ENCODE results near the gene LRMDA.

LRMDA gene

GRCh38 chr10:75651417-75651816 lies 220.0 kb downstream of the LRMDA start:
- Mint-ChIP-seq H3K9me3 (peaks cover 4 to 6% of the 10 kb centered on the region in 2 donors), H3K27me3 (no peaks in the 10 kb centered on the region), H3K36me3 (ENCODE audit: insufficient read depth) (no peaks in the 10 kb centered on the region), H3K4me3 (no peak overlapping the region), H3K4me1 (ENCODE audit: low read depth in 2 of 2) (no peaks in the 10 kb centered on the region), H3K27ac (no peak overlapping the region)
- DNase-seq (no peak), ATAC-seq (replicated peaks) (no peak)

- peaks cover 0 to 6% of the 10 kb centered on the region in 2 donors for H3K27me3 Mint-ChIP-seq
- DNase-seq: no peak
- H3K4me1 Mint-ChIP-seq (ENCODE audit: low read depth in 2 of 2): no peaks in the 10 kb centered on the region
- no peak overlapping the region for H3K4me3 Mint-ChIP-seq
- no peaks in the 10 kb centered on the region for H3K36me3 Mint-ChIP-seq (ENCODE audit: insufficient read depth)
- H3K27ac Mint-ChIP-seq: no peak overlapping the region
- no peak for ATAC-seq (replicated peaks)
- H3K9me3 Mint-ChIP-seq: peaks cover 1 to 6% of the 10 kb centered on the region in 2 donors
Observed at GRCh38 chr10:75652146-75652740, 220.8 kb downstream of the LRMDA start.

- H3K9me3 Mint-ChIP-seq: peaks cover 0 to 6% of the 10 kb centered on the region in 2 donors
- DNase-seq: no peak
- no peaks in the 10 kb centered on the region for H3K4me1 Mint-ChIP-seq (ENCODE audit: low read depth in 2 of 2)
- ATAC-seq (replicated peaks): no peak
- no peak overlapping the region for H3K27ac Mint-ChIP-seq
- H3K4me3 Mint-ChIP-seq: no peak overlapping the region
- H3K36me3 Mint-ChIP-seq (ENCODE audit: insufficient read depth): no peaks in the 10 kb centered on the region
- H3K27me3 Mint-ChIP-seq: peaks cover 0 to 14% of the 10 kb centered on the region in 2 donors
Observed at GRCh38 chr10:75653761-75654160, 222.3 kb downstream of the LRMDA start.

- DNase-seq (no peak), ATAC-seq (replicated peaks) (no peak)
- no peaks in the 10 kb centered on the region for H3K4me1 Mint-ChIP-seq (ENCODE audit: low read depth in 2 of 2)
- H3K9me3 Mint-ChIP-seq: peaks cover 0 to 5% of the 10 kb centered on the region in 2 donors
- H3K27me3 Mint-ChIP-seq: peaks cover 0 to 19% of the 10 kb centered on the region in 2 donors
- H3K36me3 Mint-ChIP-seq (ENCODE audit: insufficient read depth): no peaks in the 10 kb centered on the region
- no peak overlapping the region for H3K27ac Mint-ChIP-seq
- H3K4me3 Mint-ChIP-seq: no peak overlapping the region
Observed at GRCh38 chr10:75654171-75654771, 222.8 kb downstream of the LRMDA start.

- ATAC-seq (replicated peaks) (no peak), DNase-seq (no peak)
- peaks cover 0 to under 1% of the 10 kb centered on the region in 2 donors for H3K9me3 Mint-ChIP-seq
- H3K4me3 Mint-ChIP-seq: no peak overlapping the region
- peaks cover 0 to 19% of the 10 kb centered on the region in 2 donors for H3K27me3 Mint-ChIP-seq
- no peak overlapping the region for H3K27ac Mint-ChIP-seq
- no peaks in the 10 kb centered on the region for H3K36me3 Mint-ChIP-seq (ENCODE audit: insufficient read depth)
- H3K4me1 Mint-ChIP-seq (ENCODE audit: low read depth in 2 of 2): no peaks in the 10 kb centered on the region
Observed at GRCh38 chr10:75654772-75655171, 223.3 kb downstream of the LRMDA start.

GRCh38 chr10:75655791-75656451 lies 224.5 kb downstream of the LRMDA start:
- no peak overlapping the region for H3K27ac Mint-ChIP-seq
- no peak for ATAC-seq (replicated peaks)
- H3K27me3 Mint-ChIP-seq: peaks cover 0 to 19% of the 10 kb centered on the region in 2 donors
- H3K36me3 Mint-ChIP-seq (ENCODE audit: insufficient read depth): no peaks in the 10 kb centered on the region
- no peaks in the 10 kb centered on the region for H3K4me1 Mint-ChIP-seq (ENCODE audit: low read depth in 2 of 2)
- DNase-seq: no peak
- H3K9me3 Mint-ChIP-seq: no peaks in the 10 kb centered on the region
- no peak overlapping the region for H3K4me3 Mint-ChIP-seq

- no peak overlapping the region for H3K27ac Mint-ChIP-seq
- peaks cover 0 to 19% of the 10 kb centered on the region in 2 donors for H3K27me3 Mint-ChIP-seq
- no peaks in the 10 kb centered on the region for H3K9me3 Mint-ChIP-seq
- DNase-seq: no peak
- H3K4me1 Mint-ChIP-seq (ENCODE audit: low read depth in 2 of 2): no peaks in the 10 kb centered on the region
- H3K36me3 Mint-ChIP-seq (ENCODE audit: insufficient read depth): no peaks in the 10 kb centered on the region
- no peak overlapping the region for H3K4me3 Mint-ChIP-seq
- ATAC-seq (replicated peaks): no peak
Observed at GRCh38 chr10:75657351-75657750, 225.9 kb downstream of the LRMDA start.

- Mint-ChIP-seq H3K27me3 (peaks cover 0 to 19% of the 10 kb centered on the region in 2 donors), H3K9me3 (no peaks in the 10 kb centered on the region), H3K4me3 (no peak overlapping the region), H3K27ac (no peak overlapping the region), H3K4me1 (ENCODE audit: low read depth in 2 of 2) (no peaks in the 10 kb centered on the region), H3K36me3 (ENCODE audit: insufficient read depth) (no peaks in the 10 kb centered on the region)
- DNase-seq: no peak
- no peak for ATAC-seq (replicated peaks)
Observed at GRCh38 chr10:75658036-75658435, 226.6 kb downstream of the LRMDA start.

GRCh38 chr10:75658496-75658895 lies 227.1 kb downstream of the LRMDA start:
- H3K27me3 Mint-ChIP-seq: peaks cover 0 to 19% of the 10 kb centered on the region in 2 donors
- ATAC-seq (replicated peaks) (no peak), DNase-seq (no peak)
- H3K27ac Mint-ChIP-seq: no peak overlapping the region
- no peaks in the 10 kb centered on the region for H3K9me3 Mint-ChIP-seq
- no peaks in the 10 kb centered on the region for H3K4me1 Mint-ChIP-seq (ENCODE audit: low read depth in 2 of 2)
- no peaks in the 10 kb centered on the region for H3K36me3 Mint-ChIP-seq (ENCODE audit: insufficient read depth)
- H3K4me3 Mint-ChIP-seq: no peak overlapping the region

GRCh38 chr10:75658915-75659314 lies 227.5 kb downstream of the LRMDA start:
- Mint-ChIP-seq H3K27me3 (peaks cover 0 to 19% of the 10 kb centered on the region in 2 donors), H3K4me1 (ENCODE audit: low read depth in 2 of 2) (no peaks in the 10 kb centered on the region), H3K9me3 (no peaks in the 10 kb centered on the region), H3K4me3 (no peak overlapping the region), H3K27ac (no peak overlapping the region), H3K36me3 (ENCODE audit: insufficient read depth) (no peaks in the 10 kb centered on the region)
- DNase-seq: no peak
- no peak for ATAC-seq (replicated peaks)

- Mint-ChIP-seq H3K9me3 (no peaks in the 10 kb centered on the region), H3K4me3 (no peak overlapping the region), H3K27me3 (peaks cover 0 to 19% of the 10 kb centered on the region in 2 donors), H3K36me3 (ENCODE audit: insufficient read depth) (no peaks in the 10 kb centered on the region), H3K4me1 (ENCODE audit: low read depth in 2 of 2) (no peaks in the 10 kb centered on the region), H3K27ac (no peak overlapping the region)
- DNase-seq (no peak), ATAC-seq (replicated peaks) (no peak)
Observed at GRCh38 chr10:75660823-75661222, 229.4 kb downstream of the LRMDA start.

GRCh38 chr10:75662715-75663114 lies 231.3 kb downstream of the LRMDA start:
- ATAC-seq (replicated peaks): no peak
- no peaks in the 10 kb centered on the region for H3K4me1 Mint-ChIP-seq (ENCODE audit: low read depth in 2 of 2)
- H3K9me3 Mint-ChIP-seq: no peaks in the 10 kb centered on the region
- H3K27me3 Mint-ChIP-seq: peaks cover 0 to 9% of the 10 kb centered on the region in 2 donors
- H3K4me3 Mint-ChIP-seq: no peak overlapping the region
- no peak overlapping the region for H3K27ac Mint-ChIP-seq
- no peaks in the 10 kb centered on the region for H3K36me3 Mint-ChIP-seq (ENCODE audit: insufficient read depth)
- DNase-seq: no peak

GRCh38 chr10:75663947-75664664 lies 232.7 kb downstream of the LRMDA start:
- H3K36me3 Mint-ChIP-seq (ENCODE audit: insufficient read depth): no peaks in the 10 kb centered on the region
- no peak overlapping the region for H3K27ac Mint-ChIP-seq

More at GRCh38 chr10:75663947-75664664, 232.7 kb downstream of the LRMDA start:
- Mint-ChIP-seq H3K27me3 (peaks cover 0 to 2% of the 10 kb centered on the region in 2 donors), H3K4me1 (ENCODE audit: low read depth in 2 of 2) (no peaks in the 10 kb centered on the region), H3K4me3 (no peak overlapping the region), H3K9me3 (no peaks in the 10 kb centered on the region)
- DNase-seq (no peak), ATAC-seq (replicated peaks) (no peak)
